HepG2 (cell line): Measurements from ENCODE around the gene DPH6.

Experiments used
- ATF3 ChIP-seq: sonication (generic); formaldehyde crosslinking; IDR thresholded peaks from 2 replicates; pipeline ENCODE4 v1.4.0; 2020; ENCODE audit warnings: missing genetic modification reagents
- POGK ChIP-seq: sonication (generic); formaldehyde crosslinking; conservative IDR thresholded peaks from 2 replicates; pipeline ENCODE4 v1.8.0; 2022; ENCODE audit warnings: mild to moderate bottlenecking, moderate library complexity, missing genetic modification reagents
- RELA ChIP-seq: sonication (generic); formaldehyde crosslinking; IDR thresholded peaks from 2 replicates; pipeline ENCODE4 v1.4.0; 2020; ENCODE audit warnings: missing genetic modification reagents
- TCF12 ChIP-seq, 2 experiments: fragments of 450-650 bp in 1 of 2; sonication (generic) in 1 of 2; formaldehyde crosslinking in 1 of 2; IDR thresholded peaks; 2 replicates each; pipeline versions ENCODE4 v1.6.1 to v1.8.0; 2017 to 2022; ENCODE audit warnings: antibody characterized with exemption in 1 of 2, mild to moderate bottlenecking in 1 of 2, missing genetic modification reagents in 1 of 2, moderate library complexity in 1 of 2
- ZFP36L1 ChIP-seq: sonication (generic); formaldehyde crosslinking; IDR thresholded peaks from 2 replicates; pipeline ENCODE4 v1.8.0; 2022; ENCODE audit warnings: mild to moderate bottlenecking, missing genetic modification reagents, moderate library complexity
- ZNF652 ChIP-seq: IDR thresholded peaks from 2 replicates; pipeline ENCODE4 v1.6.1; 2016; ENCODE audit warnings: low read depth, borderline replicate concordance
- TF ChIP-seq, protein P1 (sequence below): IDR thresholded peaks from 2 replicates; pipeline ENCODE4 v1.6.1; 2012; ENCODE audit warnings: inconsistent platforms
- TF ChIP-seq, protein P2 (sequence below): fragments of 450-650 bp; IDR thresholded peaks from 2 replicates; pipeline ENCODE4 v1.6.1; 2016

GRCh38 chr15:35491173-35491572 is 54.8 kb downstream of the DPH6 start:
- no peak for TF ChIP-seq POGK (CRISPR knock-in tag)
- no peak for TF ChIP-seq ATF3
- no peak for TF ChIP-seq TCF12 (IDR thresholded peaks at IDR 0.05)
- TF ChIP-seq TCF12 (CRISPR knock-in tag; IDR thresholded peaks at IDR 0.05): no peak
- TF ChIP-seq, protein P1, sequence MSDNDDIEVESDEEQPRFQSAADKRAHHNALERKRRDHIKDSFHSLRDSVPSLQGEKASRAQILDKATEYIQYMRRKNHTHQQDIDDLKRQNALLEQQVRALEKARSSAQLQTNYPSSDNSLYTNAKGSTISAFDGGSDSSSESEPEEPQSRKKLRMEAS: no peak
- TF ChIP-seq, protein P2, sequence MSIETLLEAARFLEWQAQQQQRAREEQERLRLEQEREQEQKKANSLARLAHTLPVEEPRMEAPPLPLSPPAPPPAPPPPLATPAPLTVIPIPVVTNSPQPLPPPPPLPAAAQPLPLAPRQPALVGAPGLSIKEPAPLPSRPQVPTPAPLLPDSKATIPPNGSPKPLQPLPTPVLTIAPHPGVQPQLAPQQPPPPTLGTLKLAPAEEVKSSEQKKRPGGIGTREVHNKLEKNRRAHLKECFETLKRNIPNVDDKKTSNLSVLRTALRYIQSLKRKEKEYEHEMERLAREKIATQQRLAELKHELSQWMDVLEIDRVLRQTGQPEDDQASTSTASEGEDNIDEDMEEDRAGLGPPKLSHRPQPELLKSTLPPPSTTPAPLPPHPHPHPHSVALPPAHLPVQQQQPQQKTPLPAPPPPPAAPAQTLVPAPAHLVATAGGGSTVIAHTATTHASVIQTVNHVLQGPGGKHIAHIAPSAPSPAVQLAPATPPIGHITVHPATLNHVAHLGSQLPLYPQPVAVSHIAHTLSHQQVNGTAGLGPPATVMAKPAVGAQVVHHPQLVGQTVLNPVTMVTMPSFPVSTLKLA: no peak
- TF ChIP-seq ZNF652 (CRISPR knock-in tag): no peak
- TF ChIP-seq ZFP36L1: no peak
- no peak for TF ChIP-seq RELA
